AG04449 (cell line): ENCODE results near the gene MAN1B1.

Source experiments
- CTCF ChIA-PET: fragments of 350-600 bp; formaldehyde crosslinking; extraction: SDS; loops from one replicate; lab custom pipeline; 2021; ENCODE audit warnings: antibody characterized with exemption; lab: Yijun Ruan, JAX
- POLR2A ChIA-PET: fragments of 400-600, 350-600 bp; formaldehyde crosslinking; extraction: SDS; loops from one replicate; lab custom pipeline; 2020; ENCODE audit warnings: antibody characterized with exemption, inconsistent platforms; lab: Yijun Ruan, JAX
- DNase-seq: peaks from one replicate; pipeline ENCODE4 v3.0.0-alpha.2; 2010; ENCODE audit warnings: low read depth, low spot score
- H3K4me3 ChIP-seq: 2 replicates; pipeline ENCODE4 v1.5.1; 2011; ENCODE audit warnings: low read depth, mild to moderate bottlenecking, control low read depth, low read length
- CTCF ChIP-seq: IDR thresholded peaks from one replicate; pipeline ENCODE4 v1.5.1; 2011; ENCODE audit warnings: mild to moderate bottlenecking, moderate library complexity, low read length, control low read depth, inconsistent platforms; ENCODE audit not compliant: insufficient read depth; ENCODE audit errors: missing control alignments

The MAN1B1 gene

GRCh38 chr9:137086531-137087408 lies at the start of gene MAN1B1:
MAN1B1 (plus strand) TSS chr9:137086985; CDS start chr9:137087000, 15 bp downstream.
- ChIA-PET POLR2A (interaction anchor here (0.6 to 2.6 kb wide), 10 partner anchors 10 to 359 kb away, joined by 3 to 17 read pairs (median 3); partner anchors contain the start of genes SAPCD2, TUBB4B and UAP1L1), CTCF (interaction anchor here (0.6 to 17.0 kb wide), 10 partner anchors 9 to 360 kb away, joined by 3 to 208 read pairs (median 4); partner anchors contain the start of genes NPDC1, SAPCD2 and UAP1L1)
- H3K4me3 ChIP-seq = peak within 1 kb of the TSS; percentile 78
- no peak for TF ChIP-seq CTCF
- DNase-seq = peak; percentile 85

DNA sequence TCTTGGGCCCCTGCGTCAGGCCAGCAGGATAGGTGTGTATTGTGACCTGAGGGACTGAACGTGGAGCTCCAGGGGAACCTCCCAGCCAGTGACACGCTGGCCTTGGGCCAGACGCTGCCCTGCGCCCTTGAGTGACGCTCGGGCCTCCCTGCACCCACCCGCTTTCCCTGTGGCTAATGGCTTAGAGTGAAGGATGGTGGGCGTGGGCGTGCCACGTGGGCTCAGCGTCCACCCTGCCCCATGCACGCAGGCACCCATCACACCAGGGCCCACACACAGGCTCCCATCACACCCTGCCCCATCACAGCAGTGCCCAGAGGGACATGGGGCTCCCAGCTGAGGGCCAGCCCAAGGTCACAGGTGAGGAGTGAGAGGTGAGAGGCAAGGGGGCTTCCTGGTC lies 49.8 kb upstream of the MAN1B1 start:
- ChIA-PET CTCF (interaction anchor here (1.6 to 14.2 kb wide), 8 partner anchors 8 to 254 kb away, joined by 4 to 310 read pairs (median 68); partner anchors contain the start of genes AJM1, C8G, ENTPD2 and FBXW5), POLR2A (no interaction called here)
- H3K4me3 ChIP-seq = no peak overlapping the region
- TF ChIP-seq CTCF = no peak
- DNase-seq = no peak

DNA sequence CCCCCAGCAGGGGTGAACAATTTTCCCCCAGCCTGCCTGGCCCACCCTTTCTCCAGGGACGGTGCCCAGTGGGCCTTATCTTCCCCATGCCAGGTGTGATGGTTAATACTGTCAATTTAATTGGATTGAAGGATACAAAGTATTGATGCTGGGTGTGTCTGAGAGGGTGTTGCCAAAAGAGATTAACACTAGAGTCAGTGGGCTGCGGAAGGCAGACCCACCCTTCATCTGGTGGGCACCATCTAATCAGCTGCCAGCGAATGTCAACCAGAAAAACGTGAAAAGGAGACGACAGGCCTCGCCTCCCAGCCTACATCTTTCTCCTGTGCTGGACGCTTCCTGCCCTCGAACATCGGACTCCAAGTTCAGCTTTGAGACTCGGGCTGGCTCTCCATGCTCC lies 49.3 kb upstream of the MAN1B1 start:
- no peak overlapping the region for H3K4me3 ChIP-seq
- no peak for DNase-seq
- TF ChIP-seq CTCF = no peak
- ChIA-PET POLR2A (no interaction called here), CTCF (interaction anchor here (1.6 to 14.2 kb wide), 8 partner anchors 8 to 254 kb away, joined by 4 to 310 read pairs (median 68); partner anchors contain the start of genes AJM1, C8G, ENTPD2 and FBXW5)

- no peak for TF ChIP-seq CTCF
- H3K4me3 ChIP-seq = no peak overlapping the region
- no peak for DNase-seq
- POLR2A ChIA-PET = no interaction called here
- CTCF ChIA-PET = interaction anchor here (1.3 to 6.6 kb wide), 6 partner anchors 8 to 251 kb away, joined by 3 to 148 read pairs (median 68); partner anchors contain the start of genes C8G, FBXW5, NPDC1 and TMEM141
These were observed 47.9 kb upstream of the MAN1B1 start for GRCh38 chr9:137038916-137039315.

- no peak overlapping the region for H3K4me3 ChIP-seq
- TF ChIP-seq CTCF = no peak
- POLR2A ChIA-PET = no interaction called here
- no peak for DNase-seq
- CTCF ChIA-PET = interaction anchor here (1.3 to 6.6 kb wide), 3 partner anchors 10 to 252 kb away, joined by 3 to 101 read pairs (median 26); partner anchors contain the start of gene TMEM141
These were observed 47.0 kb upstream of the MAN1B1 start for GRCh38 chr9:137039611-137040366.
